ENCODE results near the gene NFYB. TPM values are rescaled to one million over a fixed set of nuclear protein-coding genes. Genes with fewer than 3 reads are reported as not detected.
"Not testable (repeated sequence)": the region's sequence is repeated elsewhere in the genome, so short reads cannot be mapped to it uniquely, and the experiment has no call there.

NFYB gene
- 10 to 100 TPM; 13.1 to 18.5 TPM for total RNA-seq

GRCh38 chr12:104137902-104138796 is at the start of gene NFYB:
Gene NFYB (minus strand): TSS chr12:104138210. CDS start chr12:104135453, 2,757 bp downstream.
- Mint-ChIP-seq H3K27ac (peak within 1 kb of the TSS; percentile 66 to 69), H3K4me3 (peak within 1 kb of the TSS; percentile 83), H3K36me3 (no peaks in the 10 kb centered on the region), H3K4me1 (ENCODE audit: low read depth in 2 of 2) (peaks cover 11 to 16% of the 10 kb centered on the region in 2 donors), H3K27me3 (peaks cover 7 to 12% of the 10 kb centered on the region in 2 donors), H3K9me3 (no peaks in the 10 kb centered on the region)
- ATAC-seq = peak; percentile 97 to 98
- DNase-seq (ENCODE audit: low spot score) = peak; percentile 93

GRCh38 chr12:104187446-104188155 is 49.6 kb upstream of the NFYB start:
- Mint-ChIP-seq H3K27ac (no peak overlapping the region), H3K4me1 (ENCODE audit: low read depth in 2 of 2) (peaks cover 4 to 5% of the 10 kb centered on the region in 2 donors), H3K27me3 (peaks cover 2 to 5% of the 10 kb centered on the region in 2 donors), H3K9me3 (no peaks in the 10 kb centered on the region), H3K4me3 (no peak overlapping the region), H3K36me3 (no peaks in the 10 kb centered on the region)
- DNase-seq (ENCODE audit: low spot score) (no peak), ATAC-seq (no peak)

DNA sequence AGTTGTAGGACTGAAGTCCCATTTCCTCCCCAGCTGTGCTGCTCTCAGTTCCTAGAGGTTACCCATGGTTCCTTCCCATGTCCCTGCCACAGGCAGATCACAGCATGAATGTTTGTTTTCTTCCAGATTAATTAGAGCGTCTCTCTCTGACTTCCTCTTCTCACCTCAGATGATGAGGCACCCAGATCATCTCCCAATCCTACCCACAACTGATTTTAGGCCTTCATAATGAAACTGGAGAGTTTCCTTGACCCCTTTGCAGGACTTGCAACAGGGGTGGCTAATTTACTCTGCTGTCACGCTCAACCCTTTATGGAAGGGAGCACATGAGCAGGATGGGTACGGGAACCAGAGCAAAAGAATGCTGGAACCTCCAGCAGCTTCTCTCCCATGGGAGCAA is 45.4 kb upstream of the NFYB start:
- H3K9me3 Mint-ChIP-seq = no peaks in the 10 kb centered on the region
- H3K4me3 Mint-ChIP-seq = peak overlapping the region; percentile 32
- no peaks in the 10 kb centered on the region for H3K36me3 Mint-ChIP-seq
- ATAC-seq = peak; percentile 56 to 67
- peaks cover 2 to 5% of the 10 kb centered on the region in 2 donors for H3K27me3 Mint-ChIP-seq
- peak overlapping the region in 1 of 2 donors; percentile 58 for H3K27ac Mint-ChIP-seq
- no peak for DNase-seq (ENCODE audit: low spot score)
- H3K4me1 Mint-ChIP-seq (ENCODE audit: low read depth in 2 of 2) = peaks cover 6 to 7% of the 10 kb centered on the region in 2 donors

- peaks cover 2 to 5% of the 10 kb centered on the region in 2 donors for H3K27me3 Mint-ChIP-seq
- H3K4me1 Mint-ChIP-seq (ENCODE audit: low read depth in 2 of 2) = peaks cover 13 to 14% of the 10 kb centered on the region in 2 donors
- H3K27ac Mint-ChIP-seq = peak overlapping the region in 1 of 2 donors; percentile 58
- no peaks in the 10 kb centered on the region for H3K9me3 Mint-ChIP-seq
- H3K36me3 Mint-ChIP-seq = no peaks in the 10 kb centered on the region
- no peak overlapping the region for H3K4me3 Mint-ChIP-seq
- no peak for DNase-seq (ENCODE audit: low spot score)
- peak; percentile 35 to 46 for ATAC-seq
Observed at GRCh38 chr12:104182621-104183378, 44.8 kb upstream of the NFYB start.

DNA sequence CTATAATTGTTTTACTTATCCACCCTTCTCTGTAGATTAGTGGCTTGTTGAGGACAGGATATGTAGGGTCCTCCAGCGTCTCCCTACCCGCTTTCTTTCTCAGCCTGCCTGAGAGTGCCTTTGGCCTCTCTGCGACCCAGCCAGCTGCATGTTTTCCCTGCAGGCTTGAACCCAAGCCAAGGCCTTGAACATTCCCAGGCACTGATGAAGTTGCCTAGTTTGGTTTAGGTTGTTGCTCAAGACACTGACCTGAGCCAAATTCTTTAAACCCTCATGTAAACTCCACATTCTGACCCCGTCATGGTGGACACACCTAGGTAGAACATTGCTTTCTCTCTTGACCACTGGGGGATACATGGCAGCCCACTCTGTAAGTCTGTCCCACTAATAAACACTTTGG is 44.1 kb upstream of the NFYB start:
- H3K9me3 Mint-ChIP-seq = no peaks in the 10 kb centered on the region
- H3K4me3 Mint-ChIP-seq = no peak overlapping the region
- peaks cover 19 to 20% of the 10 kb centered on the region in 2 donors for H3K4me1 Mint-ChIP-seq (ENCODE audit: low read depth in 2 of 2)
- ATAC-seq (no peak), DNase-seq (ENCODE audit: low spot score) (no peak)
- H3K36me3 Mint-ChIP-seq = no peaks in the 10 kb centered on the region
- peak overlapping the region in 1 of 2 donors; percentile 43 for H3K27ac Mint-ChIP-seq
- peaks cover 2 to 5% of the 10 kb centered on the region in 2 donors for H3K27me3 Mint-ChIP-seq

DNA sequence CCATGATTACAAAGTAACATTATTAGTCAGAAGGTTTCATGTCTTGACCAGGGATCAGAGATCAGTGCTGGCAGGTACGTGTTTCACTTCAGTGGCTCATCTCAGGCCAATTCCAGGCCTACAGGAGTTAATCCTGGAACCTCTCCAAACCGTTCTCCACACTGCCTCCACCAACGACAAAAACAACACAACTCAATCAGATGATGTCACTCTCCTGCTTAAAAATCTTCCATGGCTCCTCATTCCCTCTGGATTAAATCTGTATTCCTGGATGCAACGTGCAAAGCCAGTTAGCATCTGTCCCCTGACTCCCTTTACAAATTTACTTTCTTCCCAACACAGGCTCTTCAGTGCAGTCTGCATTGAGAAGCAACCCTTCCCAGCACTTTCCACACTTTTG is 43.3 kb upstream of the NFYB start:
- Mint-ChIP-seq H3K27me3 (peaks cover 2 to 5% of the 10 kb centered on the region in 2 donors), H3K27ac (no peak overlapping the region), H3K4me3 (no peak overlapping the region), H3K9me3 (no peaks in the 10 kb centered on the region), H3K36me3 (no peaks in the 10 kb centered on the region), H3K4me1 (ENCODE audit: low read depth in 2 of 2) (peaks cover 21 to 23% of the 10 kb centered on the region in 2 donors)
- no peak for ATAC-seq
- no peak for DNase-seq (ENCODE audit: low spot score)

DNA sequence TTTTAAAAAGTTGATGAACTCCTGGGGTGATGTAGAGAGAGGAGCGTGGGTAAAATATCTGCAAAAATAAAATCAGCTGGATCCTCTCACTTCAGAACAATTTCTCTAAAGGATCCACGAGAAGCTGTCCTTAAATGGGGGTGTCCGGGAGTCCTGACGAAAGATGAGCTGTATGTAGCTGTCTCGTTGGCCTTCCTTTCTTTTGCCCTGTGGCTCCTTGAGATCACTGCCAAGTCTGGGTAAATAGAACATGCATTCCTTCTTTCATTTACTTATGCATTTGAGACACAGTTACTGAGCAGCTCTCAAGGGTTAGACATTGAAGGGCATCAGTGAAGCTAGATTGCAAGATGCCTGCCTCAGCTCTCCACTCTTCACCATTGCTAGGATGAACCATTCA is 42.4 kb upstream of the NFYB start:
- H3K27ac Mint-ChIP-seq = peak overlapping the region in 1 of 2 donors; percentile 75
- ATAC-seq (no peak), DNase-seq (ENCODE audit: low spot score) (no peak)
- H3K9me3 Mint-ChIP-seq = no peaks in the 10 kb centered on the region
- H3K36me3 Mint-ChIP-seq = no peaks in the 10 kb centered on the region
- H3K4me1 Mint-ChIP-seq (ENCODE audit: low read depth in 2 of 2) = peaks cover 23 to 24% of the 10 kb centered on the region in 2 donors
- H3K4me3 Mint-ChIP-seq = no peak overlapping the region
- peaks cover 2% of the 10 kb centered on the region in 2 donors for H3K27me3 Mint-ChIP-seq

DNA sequence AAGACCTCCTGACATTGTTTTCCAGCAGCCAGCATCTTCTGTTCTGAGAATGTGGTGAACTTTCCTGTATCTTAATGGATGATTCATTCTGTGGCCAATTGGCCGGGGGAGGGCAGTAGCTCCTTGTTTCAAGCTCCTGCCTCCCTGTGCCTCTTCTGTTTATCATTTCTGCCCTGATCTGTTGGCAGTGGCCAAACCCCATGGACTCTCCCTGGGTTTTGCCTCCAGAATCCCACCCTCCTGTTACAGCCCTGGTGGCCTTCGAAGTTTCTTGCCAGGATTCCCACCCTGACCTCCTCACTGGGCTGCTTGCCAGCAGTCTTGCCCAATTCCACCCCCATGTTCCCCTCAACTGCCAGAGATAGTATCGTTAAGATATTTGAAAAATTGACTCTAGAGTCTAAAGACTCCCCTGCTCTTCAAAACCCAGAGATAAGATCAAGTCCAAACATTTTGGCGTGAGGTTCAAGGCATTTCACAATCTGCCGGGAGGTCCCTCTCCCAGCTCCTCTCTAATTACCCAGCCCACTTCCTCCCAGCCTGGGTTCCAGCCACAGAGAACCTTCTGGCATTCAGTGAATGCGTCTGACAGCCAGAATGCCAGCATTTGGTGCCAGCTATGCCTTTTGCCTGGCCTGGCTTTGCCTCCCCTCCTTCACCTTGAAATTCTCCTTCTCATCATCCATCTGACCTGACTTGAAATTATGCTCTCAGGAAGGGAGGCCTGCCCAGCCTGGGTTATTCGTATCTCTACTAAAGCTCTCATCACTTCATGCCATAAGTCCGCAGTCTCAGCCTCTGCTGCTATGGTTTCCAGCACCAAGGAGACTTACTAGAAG is 39.9 kb upstream of the NFYB start:
- H3K4me1 Mint-ChIP-seq (ENCODE audit: low read depth in 2 of 2) = peaks cover 19 to 25% of the 10 kb centered on the region in 2 donors
- ATAC-seq (peak; percentile 88 to 92), DNase-seq (ENCODE audit: low spot score) (peak; percentile 76)
- H3K27me3 Mint-ChIP-seq = peaks cover 0 to 4% of the 10 kb centered on the region in 2 donors
- H3K9me3 Mint-ChIP-seq = no peaks in the 10 kb centered on the region
- no peaks in the 10 kb centered on the region for H3K36me3 Mint-ChIP-seq
- H3K4me3 Mint-ChIP-seq = peak overlapping the region; percentile 84
- H3K27ac Mint-ChIP-seq = peak overlapping the region; percentile 93 to 99

DNA sequence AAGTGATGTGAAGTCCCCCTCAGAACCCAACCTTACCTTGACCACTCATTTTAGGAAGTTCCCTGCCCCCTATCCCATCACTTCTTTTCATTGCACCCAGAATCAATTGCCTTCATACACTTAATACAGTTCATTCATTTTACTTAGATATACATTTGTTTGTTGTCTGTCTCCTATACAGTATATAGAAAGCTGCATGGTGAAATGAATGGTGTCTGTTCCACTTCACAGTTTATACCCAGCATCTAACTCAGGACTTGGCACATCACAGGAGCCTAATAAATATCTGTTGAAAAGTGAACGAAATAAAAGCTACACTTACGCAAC is 39.3 kb upstream of the NFYB start:
- ATAC-seq (no peak), DNase-seq (ENCODE audit: low spot score) (no peak)
- Mint-ChIP-seq H3K9me3 (no peaks in the 10 kb centered on the region), H3K27ac (peak overlapping the region; percentile 93 to 99), H3K4me3 (peak overlapping the region; percentile 84), H3K27me3 (peaks cover 0 to 4% of the 10 kb centered on the region in 2 donors), H3K4me1 (ENCODE audit: low read depth in 2 of 2) (peaks cover 19 to 25% of the 10 kb centered on the region in 2 donors), H3K36me3 (no peaks in the 10 kb centered on the region)

DNA sequence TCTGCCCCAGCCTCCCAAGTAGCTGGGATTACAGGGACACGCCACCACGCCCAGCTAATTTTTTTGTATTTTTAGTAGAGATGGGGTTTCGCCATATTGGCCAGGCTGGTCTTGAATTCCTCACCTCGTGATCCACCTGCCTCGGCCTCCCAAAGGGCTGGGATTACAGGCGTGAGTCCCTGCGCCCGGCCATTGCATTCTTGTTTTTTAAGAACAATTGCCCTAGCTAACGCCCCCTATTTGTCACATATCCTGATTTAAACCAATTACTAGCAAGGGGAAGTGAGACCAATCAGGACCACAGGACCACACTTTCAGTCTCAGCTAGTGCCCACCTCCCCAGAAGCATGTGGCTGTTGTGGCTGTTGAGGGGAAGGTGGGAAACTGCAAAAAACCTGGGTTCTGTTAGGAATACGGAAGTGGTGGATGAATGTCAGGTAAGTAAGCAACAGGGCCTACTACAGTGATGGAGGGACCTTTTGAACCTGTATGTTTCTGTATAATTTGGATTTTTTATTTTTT is 37.8 kb upstream of the NFYB start:
- Mint-ChIP-seq H3K4me1 (ENCODE audit: low read depth in 2 of 2) (peaks cover 19 to 25% of the 10 kb centered on the region in 2 donors), H3K27me3 (peaks cover 0 to 4% of the 10 kb centered on the region in 2 donors), H3K4me3 (no peak overlapping the region), H3K9me3 (no peaks in the 10 kb centered on the region), H3K27ac (peak overlapping the region in 1 of 2 donors; percentile 99), H3K36me3 (no peaks in the 10 kb centered on the region)
- ATAC-seq (no peak), DNase-seq (ENCODE audit: low spot score) (no peak)

DNA sequence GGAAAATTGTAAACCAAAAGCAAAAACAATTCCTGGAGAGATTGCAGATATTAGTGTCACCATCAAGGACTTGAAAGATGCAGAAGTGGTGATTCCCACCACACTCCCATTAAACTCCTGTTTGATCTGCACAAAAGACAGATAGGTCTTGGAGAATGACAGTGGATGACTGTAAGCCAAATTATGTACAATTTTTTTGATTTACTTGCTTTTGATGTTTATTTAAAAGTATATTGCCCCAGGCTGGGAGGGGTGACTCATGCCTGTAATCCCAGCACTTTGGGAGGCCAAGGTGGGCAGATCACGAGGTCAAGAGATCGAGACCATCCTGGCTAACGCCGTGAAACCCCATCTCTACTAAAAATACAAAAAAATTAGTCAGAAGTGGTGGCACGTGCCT is 35.8 kb upstream of the NFYB start:
- not testable (repeated sequence) for ATAC-seq; DNase-seq (ENCODE audit: low spot score); H3K9me3 Mint-ChIP-seq; H3K4me3 Mint-ChIP-seq; H3K27me3 Mint-ChIP-seq; H3K36me3 Mint-ChIP-seq; H3K27ac Mint-ChIP-seq
- H3K4me1 Mint-ChIP-seq (ENCODE audit: low read depth in 2 of 2) = peaks cover 19 to 25% of the 10 kb centered on the region in 2 donors

DNA sequence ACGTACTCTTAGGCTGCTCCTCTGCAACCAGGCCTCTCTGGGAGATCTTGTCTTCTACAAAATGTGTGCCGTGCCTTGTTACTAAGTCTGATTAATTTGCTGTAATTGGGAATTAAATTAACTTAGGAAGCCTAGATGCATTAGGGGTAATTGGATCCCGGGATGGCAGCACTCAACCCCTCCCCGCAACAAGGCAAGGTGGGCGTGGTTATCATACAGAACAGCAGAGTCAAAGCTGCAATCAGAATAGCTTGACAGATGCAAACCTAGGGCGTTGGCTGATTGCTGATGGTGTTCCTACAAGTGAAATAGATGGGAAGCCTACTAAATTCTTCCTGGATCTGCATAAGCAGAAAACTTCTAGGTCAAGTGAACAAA is 34.5 kb upstream of the NFYB start:
- DNase-seq (ENCODE audit: low spot score) (no peak), ATAC-seq (no peak)
- H3K36me3 Mint-ChIP-seq = no peaks in the 10 kb centered on the region
- H3K27ac Mint-ChIP-seq = no peak overlapping the region
- peaks cover 0 to 7% of the 10 kb centered on the region in 2 donors for H3K27me3 Mint-ChIP-seq
- no peaks in the 10 kb centered on the region for H3K9me3 Mint-ChIP-seq
- H3K4me1 Mint-ChIP-seq (ENCODE audit: low read depth in 2 of 2) = peaks cover 7 to 14% of the 10 kb centered on the region in 2 donors
- no peak overlapping the region for H3K4me3 Mint-ChIP-seq

Data from natural killer cell treated with Interleukin-12 subunit alpha and Interleukin-12 subunit beta and Interleukin-15 and Interleukin-18, amount 100 ng/mL, for 72 hours (primary cell).